Colon (tissue), 2 donors: ENCODE results near the gene PDE10A.

Source experiments
- FAIRE-seq: peaks from 2 replicates; lab custom pipeline; 2012; peaks lifted over from hg19 to GRCh38; lab: Jason Lieb, UNC
- donor health status: control.
- donor health status: control.

PDE10A gene

DNA sequence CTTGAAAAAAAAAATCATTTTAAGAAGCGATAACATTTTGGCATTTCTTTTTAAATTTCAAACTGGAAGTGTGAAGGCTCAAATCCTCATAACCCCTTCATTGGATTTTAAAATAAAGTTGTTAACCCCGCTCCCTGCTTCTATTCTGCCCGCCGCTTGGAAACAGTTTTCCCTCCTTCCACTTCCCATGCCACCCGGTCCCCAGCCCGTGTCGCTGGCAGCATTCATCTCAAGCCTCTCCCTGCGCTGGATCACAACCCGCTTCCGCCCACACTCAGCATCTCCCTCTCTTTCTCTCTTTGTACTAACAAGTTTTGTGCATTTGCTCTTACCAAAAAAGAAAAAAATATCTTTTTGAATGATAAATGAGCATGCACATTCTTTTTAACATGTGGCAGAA is 15.4 kb upstream of the PDE10A start:
- no peak for FAIRE-seq

GRCh38 chr6:165677091-165677490 is 14.1 kb upstream of the PDE10A start:
- no peak for FAIRE-seq

GRCh38 chr6:165676435-165677068 is 13.5 kb upstream of the PDE10A start:
- no peak for FAIRE-seq

GRCh38 chr6:165675120-165675519 is 12.1 kb upstream of the PDE10A start:
- no peak for FAIRE-seq

- FAIRE-seq: no peak
Measured at GRCh38 chr6:165674155-165675029, 11.4 kb upstream of the PDE10A start.

DNA sequence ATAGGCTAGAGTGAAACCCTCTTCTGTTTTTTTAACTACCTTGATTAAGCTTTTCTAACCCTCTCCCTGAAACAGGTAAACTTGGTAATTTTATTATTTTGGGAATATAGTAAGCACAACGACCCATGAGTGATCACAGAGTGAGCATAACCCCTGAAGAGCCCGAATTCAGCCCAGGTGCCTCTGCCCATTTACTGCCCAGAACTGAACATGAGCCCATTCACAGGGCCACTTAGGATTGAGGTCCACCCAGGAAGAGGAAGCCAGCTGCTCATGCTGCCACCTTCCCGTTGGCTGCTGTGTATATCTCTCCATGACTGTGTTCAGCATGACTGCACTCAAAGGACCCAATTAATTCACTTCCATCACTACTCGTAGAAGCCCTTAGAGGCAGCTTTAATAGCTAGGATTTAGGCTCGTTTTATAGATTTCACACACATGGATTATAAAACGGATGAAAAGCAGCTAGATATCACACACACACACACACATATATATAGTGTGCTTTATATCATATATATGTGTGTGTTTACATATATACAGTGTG is 8.3 kb upstream of the PDE10A start:
- no peak for FAIRE-seq

GRCh38 chr6:165668951-165669350 is 5.9 kb upstream of the PDE10A start:
- FAIRE-seq: no peak

- FAIRE-seq: no peak
Measured at GRCh38 chr6:165665384-165665672, 2.3 kb upstream of the PDE10A start.

GRCh38 chr6:165664559-165665383 is 1.7 kb upstream of the PDE10A start:
- FAIRE-seq: no peak

DNA sequence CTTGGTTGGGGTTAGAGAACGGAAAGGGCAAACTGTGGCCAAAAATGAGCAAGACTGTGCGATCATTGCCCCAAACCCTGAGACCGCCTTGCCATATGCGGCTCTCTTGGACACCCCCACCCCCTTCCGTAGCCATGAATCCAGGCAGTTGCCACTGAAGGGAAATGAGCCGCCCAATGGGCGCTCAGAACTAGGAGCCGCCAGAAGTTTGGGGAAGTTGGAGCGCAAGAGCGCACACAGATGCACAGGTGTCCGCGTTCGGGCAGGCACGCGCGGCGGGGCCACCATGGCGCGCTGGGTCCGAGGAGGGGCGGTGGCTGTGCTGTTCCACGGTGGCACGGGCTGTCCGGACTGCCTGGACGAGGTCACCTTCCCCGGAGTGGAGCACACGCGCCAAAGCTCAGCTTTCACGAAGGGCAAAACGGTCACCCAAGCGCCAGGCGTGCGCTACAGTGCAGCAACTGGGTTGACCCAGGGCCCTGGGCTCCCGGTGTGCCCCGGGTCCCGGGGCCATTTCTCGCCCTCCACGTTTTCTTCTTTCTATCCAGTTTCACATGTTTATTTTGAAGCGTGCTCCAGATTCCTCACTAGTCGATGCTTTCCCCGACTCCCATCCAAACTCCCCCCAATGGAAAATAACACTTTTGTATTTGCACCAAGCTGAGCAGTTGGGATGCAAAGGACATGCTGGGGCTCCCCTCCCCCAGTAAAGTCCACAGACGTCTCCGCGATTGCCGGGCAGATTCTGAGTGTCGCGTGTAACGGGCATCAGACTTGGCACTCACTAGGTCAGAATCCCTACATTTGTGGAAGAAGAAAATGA is 906 bp upstream of the PDE10A start:
- no peak for FAIRE-seq

DNA sequence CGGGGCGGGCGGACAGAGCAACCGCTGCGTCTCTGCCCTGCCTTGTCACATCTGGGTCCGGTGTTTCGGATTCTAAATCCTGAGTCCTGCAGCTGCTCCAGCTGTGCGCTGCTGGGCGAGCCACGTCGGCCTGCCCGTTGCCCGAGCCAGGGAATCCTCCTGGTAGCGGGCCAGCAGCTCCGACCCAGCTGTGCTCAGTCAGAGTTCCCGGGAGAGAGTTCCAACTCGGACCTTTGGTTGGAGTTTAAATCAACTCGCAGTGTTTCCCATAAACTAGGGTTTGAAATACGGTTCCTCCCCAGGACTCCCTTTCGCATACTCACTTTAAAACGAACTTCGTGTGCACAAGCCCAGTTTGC is 315 bp upstream of the PDE10A start:
- FAIRE-seq: no peak

GRCh38 chr6:165662041-165662748 is 846 bp downstream of the PDE10A start:
- no peak for FAIRE-seq

GRCh38 chr6:165661664-165662025 is 1.4 kb downstream of the PDE10A start:
- FAIRE-seq: no peak

GRCh38 chr6:165660857-165661663 is 2.0 kb downstream of the PDE10A start:
- no peak for FAIRE-seq

DNA sequence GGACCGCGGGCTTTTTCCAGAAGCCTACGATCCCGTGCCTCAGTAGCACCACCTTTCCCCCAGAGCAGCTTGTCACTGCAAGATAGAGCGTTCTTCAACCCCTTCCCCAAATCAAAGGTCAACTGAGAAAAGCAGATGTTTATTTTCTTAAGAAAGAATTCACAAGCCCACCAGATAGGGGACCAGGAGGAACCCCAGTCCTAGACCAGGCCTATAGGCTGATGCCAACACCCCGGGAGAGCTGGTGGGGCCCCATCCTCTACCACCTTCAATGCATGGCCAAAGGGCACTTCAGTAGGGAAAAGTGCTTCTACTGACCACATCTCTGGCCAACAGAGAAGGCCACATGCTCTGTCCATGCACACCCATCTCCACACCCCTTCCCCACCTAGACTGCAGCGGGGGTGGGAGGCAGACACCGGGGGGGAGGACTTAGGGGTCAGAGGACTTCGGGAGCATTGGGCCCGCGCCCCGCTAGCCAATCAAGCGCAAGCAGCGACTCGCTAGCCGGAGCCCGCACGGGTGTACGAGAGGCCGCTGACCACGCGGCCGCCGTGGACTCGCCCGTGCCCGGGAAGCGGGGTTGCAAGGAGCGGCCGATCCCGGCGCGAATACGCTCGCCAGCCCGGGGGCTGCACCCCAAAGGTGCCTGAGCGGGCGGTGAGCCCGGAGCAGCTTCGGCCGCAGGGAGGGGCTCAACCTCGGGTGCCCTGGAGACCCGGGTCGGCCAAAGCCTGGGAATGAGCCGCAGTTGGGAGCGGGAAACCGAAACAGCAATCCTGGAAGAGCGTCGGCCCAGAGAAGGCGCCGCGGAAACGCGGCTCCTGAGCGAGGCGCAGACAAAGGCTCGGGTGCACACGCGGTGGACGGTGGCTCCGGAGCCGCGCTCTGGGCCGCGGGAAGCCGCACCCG is 2.8 kb downstream of the PDE10A start:
- no peak for FAIRE-seq

- no peak for FAIRE-seq
Measured at GRCh38 chr6:165658395-165659058, 4.5 kb downstream of the PDE10A start.

GRCh38 chr6:165657325-165657680 is 5.7 kb downstream of the PDE10A start:
- FAIRE-seq: no peak

DNA sequence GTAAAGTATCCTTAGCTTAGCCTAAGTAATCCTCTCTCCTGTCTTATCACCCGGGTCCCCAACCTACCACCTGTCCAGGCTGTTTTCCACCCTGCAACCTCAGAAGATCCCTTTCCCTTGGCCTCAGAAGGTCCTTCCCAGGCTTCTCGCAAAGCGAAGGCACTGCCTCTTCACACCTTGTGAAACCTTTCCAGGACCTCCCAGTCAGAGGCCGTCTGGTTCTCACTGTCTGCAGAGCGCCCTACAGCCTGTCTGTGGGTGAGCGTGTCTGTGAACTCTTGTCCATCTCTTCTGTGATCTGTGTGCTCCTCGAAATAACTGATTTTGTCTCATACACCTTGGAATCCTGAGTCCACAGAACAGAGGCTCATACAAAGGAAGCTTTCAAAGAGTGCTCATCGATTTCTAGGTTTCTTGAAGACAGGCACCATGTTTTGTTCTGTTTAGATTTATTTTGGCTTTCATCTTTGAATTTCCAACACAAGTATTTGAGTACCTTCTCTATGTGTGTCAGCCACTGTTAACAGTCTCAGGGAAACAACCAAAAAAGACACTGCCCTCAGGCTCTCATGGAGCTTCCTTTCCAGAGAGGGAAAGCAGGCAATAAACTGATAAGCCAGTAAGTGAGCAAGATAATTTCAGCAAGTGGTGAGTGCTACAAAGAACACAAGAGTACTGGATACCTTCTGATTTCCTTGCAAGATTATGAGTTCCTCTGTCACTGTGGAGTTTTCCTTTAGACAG is 6.3 kb downstream of the PDE10A start:
- no peak for FAIRE-seq
